HG03196 (cell line): Measurements from ENCODE around the gene POGLUT2.

Experiments
- ATAC-seq: cut with Tn5 transposase; IDR thresholded peaks from one replicate; pipeline ENCODE4 v1.9.1; 2021; ENCODE audit not compliant: unreplicated experiment

Gene POGLUT2

GRCh38 chr13:102798581-102799425, at the start of gene POGLUT2, which contains the start of gene BIVM:
Gene POGLUT2 (minus strand): TSS chr13:102798976. CDS start chr13:102798670, 306 bp downstream.
Gene BIVM (plus strand): TSS chr13:102799119. CDS start chr13:102807268, 8,149 bp downstream.
- ATAC-seq, result peak; percentile 88

- no peak for ATAC-seq
Observed at GRCh38 chr13:102847272-102848234, 48.8 kb upstream of the POGLUT2 start.

GRCh38 chr13:102846261-102847015, 47.7 kb upstream of the POGLUT2 start:
- peak; percentile 42 for ATAC-seq

- ATAC-seq, result peak; percentile 89
Observed at GRCh38 chr13:102845630-102846260, 47.0 kb upstream of the POGLUT2 start, which contains the start of gene ERCC5. Gene ERCC5 (plus strand): TSS chr13:102846032. CDS start chr13:102846267, 235 bp downstream.

GRCh38 chr13:102845289-102845629, 46.5 kb upstream of the POGLUT2 start:
- peak; percentile 15 for ATAC-seq

DNA sequence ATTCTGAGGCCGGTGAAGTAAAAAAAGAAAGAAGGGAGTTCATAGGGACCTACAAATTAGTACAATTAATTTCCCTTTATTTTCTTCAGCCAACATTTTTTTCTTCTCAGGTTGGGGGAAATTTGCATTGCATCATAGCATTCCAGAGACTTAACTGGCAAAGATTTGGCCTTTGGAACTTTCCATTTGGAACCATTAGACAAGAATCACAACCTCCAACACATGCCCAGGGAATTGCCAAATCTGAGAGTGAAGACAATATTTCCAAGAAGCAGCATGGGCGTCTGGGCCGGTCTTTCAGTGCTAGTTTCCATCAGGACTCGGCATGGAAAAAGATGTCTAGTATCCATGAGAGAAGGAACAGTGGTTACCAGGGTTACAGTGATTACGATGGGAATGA, 40.7 kb upstream of the POGLUT2 start:
- ATAC-seq, result no peak

DNA sequence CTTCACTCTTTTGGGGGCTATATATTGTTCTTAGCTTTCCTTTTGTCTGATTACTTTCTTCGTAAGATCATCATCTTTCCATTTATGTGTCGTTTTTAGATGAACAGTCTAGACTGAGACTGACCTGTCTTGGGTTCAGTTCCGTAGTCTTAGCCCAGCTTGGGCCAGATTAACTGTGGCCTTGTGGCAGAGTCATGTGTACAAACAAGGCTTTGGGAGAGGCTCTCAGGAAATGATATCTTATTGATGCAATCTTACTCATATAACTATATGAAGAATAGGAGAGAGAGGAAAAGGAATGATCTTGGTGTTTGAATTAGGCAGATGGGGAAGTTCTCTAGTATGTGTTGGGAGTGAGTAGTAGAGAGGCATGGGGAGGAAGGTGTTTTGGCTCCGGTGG, 40.2 kb upstream of the POGLUT2 start:
- ATAC-seq, result no peak

GRCh38 chr13:102838273-102838672, 39.5 kb upstream of the POGLUT2 start:
- no peak for ATAC-seq

GRCh38 chr13:102836471-102836870, 37.7 kb upstream of the POGLUT2 start:
- no peak for ATAC-seq

DNA sequence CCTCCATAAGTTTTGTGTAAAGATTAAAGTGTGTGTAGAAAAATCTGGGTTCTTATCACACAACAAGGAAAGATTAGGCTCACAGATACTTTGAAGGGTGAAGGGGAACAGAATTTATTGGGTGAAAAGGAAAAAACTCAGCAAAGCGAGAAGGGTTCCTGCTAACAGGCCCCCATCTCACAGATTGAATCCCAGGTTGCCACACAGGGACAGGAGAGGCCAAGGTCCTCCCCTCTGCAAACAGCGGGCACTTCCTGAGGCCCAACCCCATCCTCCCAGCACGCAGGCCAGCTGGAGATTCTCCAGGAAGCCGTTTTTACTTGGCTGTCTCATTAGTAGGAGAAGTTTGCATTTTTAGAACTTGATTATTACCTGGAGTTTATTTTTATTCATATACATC, 31.9 kb upstream of the POGLUT2 start:
- no peak for ATAC-seq

DNA sequence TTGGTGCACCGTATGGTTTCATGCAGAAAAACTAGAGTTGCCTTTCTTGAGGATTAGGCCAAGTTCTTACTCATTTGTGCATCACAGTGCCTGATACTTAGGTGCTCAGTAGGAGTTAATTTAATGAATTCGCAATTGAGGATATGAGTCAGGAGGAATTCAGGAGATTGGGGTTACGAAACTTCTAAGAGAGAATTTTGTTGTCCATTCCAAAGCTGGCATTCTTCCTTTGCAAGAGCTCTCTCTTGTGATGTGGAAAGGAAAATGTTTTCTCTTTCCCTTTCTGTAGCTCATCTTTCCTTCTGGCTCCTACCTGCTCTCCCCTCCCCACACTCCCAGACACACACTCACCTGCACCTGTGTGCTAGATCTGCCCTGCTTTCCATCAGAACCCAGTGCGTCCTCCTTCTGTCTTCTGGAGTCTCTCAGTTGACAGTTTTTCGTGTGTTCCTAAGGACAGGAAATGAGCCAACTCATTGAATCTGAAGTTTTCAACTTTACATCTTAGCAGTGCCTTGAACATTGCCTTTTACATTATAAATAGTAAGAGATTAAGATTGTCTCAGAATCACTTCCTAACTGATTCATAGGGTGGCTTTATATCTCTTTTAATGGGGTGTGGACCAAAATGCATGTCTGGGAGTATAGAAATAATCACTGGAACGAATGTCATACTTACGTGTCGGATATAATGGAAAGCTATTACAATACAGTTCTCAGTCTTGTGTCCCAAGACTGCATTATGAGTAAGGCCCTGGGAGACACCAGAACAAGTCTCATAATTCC, 27.3 kb upstream of the POGLUT2 start:
- no peak for ATAC-seq

DNA sequence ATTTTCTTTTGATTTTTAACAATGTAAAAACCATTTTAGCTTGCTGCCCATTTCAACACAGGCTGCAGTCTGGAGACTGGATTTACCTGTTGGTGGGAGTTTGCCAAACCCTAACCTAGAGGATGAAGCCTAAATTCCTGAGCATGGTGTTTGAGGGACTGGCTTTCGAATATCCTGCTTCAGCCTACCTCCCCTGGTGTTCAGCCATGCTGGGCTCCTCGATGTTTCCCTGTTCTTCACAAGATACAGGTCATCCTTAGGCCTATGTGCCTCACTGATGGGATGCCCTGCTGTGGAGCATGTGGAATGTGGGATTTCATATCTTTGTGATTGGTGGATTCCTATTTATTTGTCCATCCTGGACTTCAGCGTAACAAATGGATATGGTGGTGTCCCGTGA, 26.6 kb upstream of the POGLUT2 start:
- no peak for ATAC-seq

DNA sequence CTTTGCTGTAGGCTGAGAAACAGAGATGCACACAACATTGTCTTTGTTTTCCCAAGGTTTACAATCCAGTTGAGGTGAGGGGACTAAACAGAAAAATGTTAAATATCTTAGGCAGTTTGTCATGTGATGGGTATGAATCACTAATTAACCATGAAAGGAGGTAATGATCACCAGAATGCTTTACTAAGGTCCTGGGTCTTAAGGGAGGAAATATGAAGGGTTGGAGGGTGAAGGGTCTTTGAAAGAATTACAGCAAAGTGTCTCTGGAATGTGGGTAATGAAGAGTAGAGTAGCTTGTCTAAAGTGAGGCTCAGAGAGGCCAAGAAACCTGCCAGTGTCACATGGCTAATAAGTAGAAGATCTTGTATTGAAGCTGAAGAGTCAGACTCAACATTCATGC, 19.1 kb upstream of the POGLUT2 start:
- ATAC-seq, result no peak

- no peak for ATAC-seq
Observed at GRCh38 chr13:102817241-102817640, 18.5 kb upstream of the POGLUT2 start.

DNA sequence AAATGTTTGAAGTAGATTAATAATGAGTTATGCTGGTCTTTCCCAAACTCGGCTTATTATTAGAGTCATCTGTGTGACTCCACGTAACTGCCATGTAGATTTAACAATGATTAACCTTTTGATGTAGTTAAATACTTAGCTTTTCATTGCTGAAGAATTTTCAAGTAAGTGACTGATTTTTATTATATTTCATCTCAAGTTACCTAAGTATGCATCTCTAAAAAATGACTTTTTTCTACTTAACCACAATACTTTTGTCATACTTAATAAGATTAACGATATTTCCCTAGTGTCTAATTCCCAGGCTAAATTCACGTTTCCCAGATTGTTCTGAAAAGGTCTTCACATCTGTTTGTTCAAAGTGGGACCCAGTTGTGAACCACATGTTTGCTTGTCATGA, 17.9 kb upstream of the POGLUT2 start:
- no peak for ATAC-seq

DNA sequence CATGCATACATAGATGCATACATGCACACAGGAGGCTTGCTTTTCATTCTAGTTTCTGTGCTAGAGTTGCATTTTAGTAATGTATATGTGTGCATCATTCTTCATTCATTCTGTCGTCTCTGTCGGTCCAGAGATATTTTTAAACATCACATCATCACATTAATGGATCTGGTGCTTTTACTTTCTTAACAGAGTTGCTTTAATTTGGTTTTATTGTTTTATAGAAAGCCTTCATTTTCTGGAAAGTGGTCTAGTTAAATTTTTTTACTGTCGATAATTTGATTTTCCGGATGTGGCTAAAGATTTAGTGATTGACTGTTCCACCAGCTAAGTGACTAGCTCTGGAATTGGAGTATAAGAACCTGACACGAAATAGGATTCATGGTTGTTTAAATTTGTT, 17.0 kb upstream of the POGLUT2 start:
- no peak for ATAC-seq

GRCh38 chr13:102814793-102815192, 16.0 kb upstream of the POGLUT2 start:
- ATAC-seq, result no peak

GRCh38 chr13:102814025-102814607, 15.3 kb upstream of the POGLUT2 start:
- ATAC-seq, result no peak

DNA sequence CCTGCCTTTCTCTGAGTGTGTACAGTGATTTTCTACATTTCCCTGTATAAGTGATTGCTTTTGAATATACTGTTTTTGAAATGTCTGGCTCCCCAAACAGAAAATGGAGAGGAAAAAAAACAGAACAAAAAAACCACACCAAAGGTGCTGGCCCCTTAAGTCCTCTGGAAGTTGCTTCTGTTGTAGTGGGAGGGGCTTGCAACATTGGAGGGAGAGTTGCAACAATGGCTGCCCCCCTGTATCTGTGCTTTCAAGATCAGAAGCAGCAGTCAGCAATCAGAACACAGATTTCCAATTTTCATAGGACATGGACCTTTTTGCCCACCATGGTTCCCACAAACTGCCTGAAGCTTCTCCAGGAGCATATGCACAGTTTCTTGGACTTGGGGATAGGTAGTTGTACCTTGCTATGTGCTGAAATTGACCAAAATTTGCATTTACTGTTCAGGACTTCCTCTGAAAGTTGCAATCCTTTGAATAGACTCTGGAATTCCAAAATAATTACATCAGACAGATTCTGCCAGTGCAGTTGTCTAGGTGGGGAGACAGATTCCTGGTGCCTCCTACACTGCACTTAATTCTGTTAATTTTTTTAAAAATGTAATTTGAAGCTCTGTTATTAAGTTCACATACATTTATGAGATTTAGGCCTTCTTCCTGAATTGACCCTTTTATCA, 14.0 kb upstream of the POGLUT2 start:
- ATAC-seq, result no peak
